ENCODE results near the gene PLPP6. TPM values are rescaled to one million over a fixed set of nuclear protein-coding genes. Genes with fewer than 3 reads are reported as not detected.

PLPP6 gene
- total RNA-seq = 5.8 and 7.2 TPM in 2 replicates

DNA sequence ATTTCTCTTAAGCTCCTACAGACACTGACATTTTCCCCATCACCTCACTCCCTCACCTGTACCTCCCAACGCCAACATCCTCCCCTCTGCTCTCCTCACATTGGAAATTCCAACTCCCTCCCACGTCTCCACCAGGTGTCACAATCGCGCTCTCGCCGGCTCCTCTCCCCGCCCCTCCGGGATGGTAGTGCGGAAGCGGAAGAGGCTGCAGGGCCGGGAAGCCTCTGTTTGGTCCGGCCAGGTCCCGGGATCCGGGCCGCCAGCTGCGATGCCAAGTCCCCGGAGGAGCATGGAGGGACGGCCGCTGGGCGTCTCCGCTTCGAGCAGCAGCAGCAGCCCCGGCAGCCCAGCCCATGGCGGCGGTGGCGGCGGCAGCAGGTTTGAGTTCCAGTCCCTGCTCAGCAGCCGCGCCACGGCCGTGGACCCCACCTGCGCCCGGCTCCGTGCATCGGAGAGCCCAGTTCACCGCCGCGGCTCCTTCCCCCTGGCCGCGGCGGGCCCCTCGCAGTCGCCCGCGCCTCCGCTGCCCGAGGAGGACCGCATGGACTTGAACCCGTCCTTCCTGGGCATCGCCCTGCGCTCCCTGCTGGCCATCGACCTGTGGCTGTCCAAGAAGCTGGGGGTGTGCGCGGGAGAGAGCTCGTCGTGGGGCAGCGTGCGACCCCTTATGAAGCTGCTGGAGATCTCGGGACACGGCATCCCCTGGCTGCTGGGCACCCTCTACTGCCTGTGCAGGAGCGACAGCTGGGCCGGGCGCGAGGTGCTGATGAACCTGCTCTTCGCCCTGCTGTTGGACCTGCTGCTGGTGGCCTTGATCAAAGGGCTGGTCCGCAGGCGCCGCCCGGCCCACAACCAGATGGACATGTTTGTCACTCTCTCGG is at the start of gene PLPP6:
PLPP6 (plus strand) TSS at position 187 of the 881 bp plus-strand sequence; CDS start at position 269, 82 bp downstream.

DNA sequence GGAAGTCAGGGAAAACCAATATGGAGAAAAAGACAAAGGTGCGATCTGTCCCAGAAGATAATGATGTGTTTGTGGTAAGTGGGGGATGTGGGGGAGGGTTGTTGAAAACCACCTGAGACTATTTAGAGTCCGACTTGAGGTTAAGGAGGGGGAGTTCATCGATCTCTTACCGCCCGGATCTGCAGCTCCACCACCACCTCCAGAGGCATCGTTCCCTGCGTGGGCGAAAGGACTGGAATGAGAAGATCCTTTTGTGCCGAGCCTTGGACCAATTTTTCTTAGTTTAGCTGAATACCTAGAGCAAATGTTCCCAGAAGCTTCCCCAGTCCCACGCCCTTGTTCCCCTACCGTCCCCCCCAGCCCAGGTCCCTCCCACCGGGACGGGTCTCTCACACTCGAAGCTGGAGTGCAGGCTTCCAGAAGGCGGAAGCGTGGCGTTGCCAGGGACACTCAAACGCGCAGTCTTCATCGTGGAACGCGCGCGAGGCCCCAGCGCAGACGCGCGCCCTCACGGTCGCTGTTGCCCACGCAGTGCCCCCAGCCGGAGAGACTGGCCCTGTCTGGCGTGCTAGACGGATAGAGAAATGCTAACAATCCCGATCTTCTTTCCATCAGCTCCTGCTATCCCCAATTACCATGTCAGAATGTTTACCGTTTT is 4.1 kb downstream of the PLPP6 start, which contains the start of gene SPATA6L:
SPATA6L (minus strand) TSS at position 439 of the 658 bp plus-strand sequence; CDS start at position 209, 230 bp downstream.

DNA sequence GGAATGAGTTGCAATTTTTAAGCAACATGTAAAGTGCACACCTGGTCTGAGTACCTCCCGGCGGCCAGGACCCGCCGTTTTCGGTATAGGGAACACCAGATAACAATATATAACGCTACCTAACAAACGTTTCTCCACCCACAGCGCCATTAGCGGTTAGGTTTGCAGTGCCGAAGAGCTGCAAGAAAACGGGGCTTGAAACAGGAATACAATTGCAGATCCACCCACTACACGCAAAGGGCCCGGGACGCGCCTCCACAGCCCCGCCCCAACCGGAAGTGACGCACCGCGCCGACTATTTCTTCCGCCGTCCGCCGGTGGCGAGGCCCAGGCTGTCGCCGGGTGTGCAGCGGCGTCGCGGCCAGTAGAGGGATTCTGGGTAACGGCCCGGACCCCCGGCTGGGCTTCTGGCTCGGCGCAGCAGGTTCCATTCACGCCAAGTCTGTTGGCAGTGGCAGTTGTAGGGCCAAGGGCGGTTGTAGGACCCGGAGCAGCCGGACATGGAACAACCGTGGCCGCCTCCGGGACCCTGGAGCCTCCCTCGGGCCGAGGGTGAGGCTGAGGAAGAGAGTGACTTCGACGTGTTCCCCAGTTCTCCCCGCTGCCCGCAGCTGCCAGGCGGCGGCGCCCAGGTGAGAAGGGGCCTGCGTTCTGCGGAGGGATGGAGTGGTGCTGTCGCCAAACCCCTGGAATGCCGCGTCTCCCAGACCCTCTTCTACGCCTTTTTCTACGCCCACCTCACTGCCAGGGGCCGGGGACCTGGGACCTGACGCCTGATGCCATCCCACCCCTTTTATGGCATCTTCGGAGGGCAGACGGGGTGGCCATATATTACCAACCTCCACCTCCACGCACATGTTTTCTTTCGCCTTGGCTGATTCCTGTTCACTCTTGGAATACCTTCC is 17.4 kb downstream of the PLPP6 start, which contains the start of gene CDC37L1:
CDC37L1 (plus strand) TSS at position 302 of the 905 bp plus-strand sequence; CDS start at position 501, 199 bp downstream.

Other genes with a start within 250 kb of the PLPP6 start
- gene SLC1A1, start 171.8 kb upstream of the PLPP6 start, total RNA-seq = 2.2 and 4.4 TPM in 2 replicates
- gene SPATA6L, start 4.2 kb downstream of the PLPP6 start, total RNA-seq = 6.0 and 8.7 TPM in 2 replicates
- 7.9 and 11.6 TPM in 2 replicates for gene CDC37L1, start 17.3 kb downstream of the PLPP6 start, total RNA-seq
- gene AK3, start 78.9 kb downstream of the PLPP6 start, total RNA-seq = 53.0 and 82.6 TPM in 2 replicates
- gene RCL1, start 130.7 kb downstream of the PLPP6 start, total RNA-seq = 8.7 and 11.6 TPM in 2 replicates